ENCODE data around the gene CLSTN1. TPM values are rescaled to one million over a fixed set of nuclear protein-coding genes. Genes with fewer than 3 reads are reported as not detected.
"Not testable (repeated sequence)": the region's sequence is repeated elsewhere in the genome, so short reads cannot be mapped to it uniquely, and the experiment has no call there.

CLSTN1 gene
- total RNA-seq, 1 donor from 2014 or later, result 48.0 TPM

DNA sequence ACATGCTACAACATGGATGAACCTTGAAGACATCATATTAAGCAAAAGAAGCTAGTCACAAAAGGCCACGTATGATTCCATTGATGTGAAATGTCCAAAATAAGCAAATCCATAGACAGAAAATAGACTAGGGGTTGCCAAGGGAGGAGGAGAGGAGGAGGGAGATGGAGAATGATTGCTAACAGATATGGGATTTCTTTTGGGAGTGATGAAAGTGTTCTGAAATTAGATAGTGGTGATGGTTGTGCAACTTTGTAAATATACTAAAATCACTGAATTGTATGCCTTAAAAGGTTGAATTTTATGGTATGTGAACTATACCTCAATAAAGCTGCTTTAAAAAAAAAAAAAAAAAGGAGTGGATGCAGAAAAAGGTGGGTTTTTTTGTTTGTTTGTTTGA is 7.6 kb downstream of the CLSTN1 start:
- peaks cover 8% of the 10 kb centered on the region for H3K36me3 Mint-ChIP-seq (ENCODE audit: low read depth)
- H3K4me1 Mint-ChIP-seq (ENCODE audit: low read depth), result peaks cover 6% of the 10 kb centered on the region
- no peaks in the 10 kb centered on the region for H3K27me3 Mint-ChIP-seq (ENCODE audit: insufficient read depth)
- no peak for DNase-seq (ENCODE audit: low spot score)
- intact Hi-C loops (cut with micrococcal nuclease), result no loop called here
- H3K9me3 Mint-ChIP-seq, result no peaks in the 10 kb centered on the region
- H3K4me3 Mint-ChIP-seq, result no peak overlapping the region
- H3K27ac Mint-ChIP-seq, result no peak overlapping the region

DNA sequence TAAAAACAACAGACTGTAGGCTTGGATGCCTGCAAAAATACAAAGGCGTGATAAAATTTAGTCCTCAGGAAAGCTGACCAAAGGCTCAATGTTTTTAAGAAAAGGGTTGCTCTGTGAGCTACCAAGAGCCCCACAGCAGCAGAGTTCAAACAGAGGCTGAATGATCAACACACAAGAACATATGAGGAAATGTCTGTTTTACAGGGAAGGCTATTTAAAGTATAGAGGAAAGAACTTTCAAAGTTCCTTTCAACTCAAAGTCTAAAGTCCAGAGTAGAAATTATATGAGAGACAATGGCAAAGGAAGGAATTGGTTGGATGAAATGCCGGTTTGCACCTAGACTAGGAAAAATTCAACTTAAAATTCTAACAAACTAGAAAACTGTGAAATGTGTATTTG is 8.6 kb downstream of the CLSTN1 start:
- Mint-ChIP-seq H3K36me3 (ENCODE audit: low read depth) (peaks cover 6% of the 10 kb centered on the region), H3K9me3 (no peaks in the 10 kb centered on the region), H3K27me3 (ENCODE audit: insufficient read depth) (no peaks in the 10 kb centered on the region), H3K27ac (no peak overlapping the region), H3K4me1 (ENCODE audit: low read depth) (peaks cover 5% of the 10 kb centered on the region), H3K4me3 (no peak overlapping the region)
- no peak for DNase-seq (ENCODE audit: low spot score)
- intact Hi-C loops (cut with micrococcal nuclease), result no loop called here

DNA sequence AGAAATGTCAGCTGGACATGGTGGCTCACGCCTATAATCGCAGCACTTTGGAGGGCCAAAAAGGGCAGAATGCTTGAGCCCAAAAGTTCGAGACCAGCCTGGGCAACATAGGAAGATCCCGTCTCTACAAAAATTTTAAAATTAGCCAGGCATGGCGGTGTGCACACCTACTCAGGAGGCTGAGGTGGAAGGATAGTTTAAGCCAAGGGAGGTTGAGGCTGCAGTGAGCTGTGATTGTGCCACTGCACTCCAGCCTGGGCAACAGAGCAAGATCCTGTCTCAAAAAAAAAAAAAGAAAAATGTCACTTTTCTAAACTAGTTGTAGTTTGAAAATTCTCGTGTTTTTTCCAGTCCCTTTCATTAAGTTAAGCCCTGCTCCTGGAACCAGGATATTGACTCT is 9.1 kb downstream of the CLSTN1 start:
- Mint-ChIP-seq H3K36me3 (ENCODE audit: low read depth) (peaks cover 6% of the 10 kb centered on the region), H3K9me3 (no peaks in the 10 kb centered on the region), H3K27me3 (ENCODE audit: insufficient read depth) (no peaks in the 10 kb centered on the region), H3K27ac (no peak overlapping the region), H3K4me3 (no peak overlapping the region), H3K4me1 (ENCODE audit: low read depth) (peaks cover 5% of the 10 kb centered on the region)
- intact Hi-C loops (cut with micrococcal nuclease), result no loop called here
- DNase-seq (ENCODE audit: low spot score), result no peak

DNA sequence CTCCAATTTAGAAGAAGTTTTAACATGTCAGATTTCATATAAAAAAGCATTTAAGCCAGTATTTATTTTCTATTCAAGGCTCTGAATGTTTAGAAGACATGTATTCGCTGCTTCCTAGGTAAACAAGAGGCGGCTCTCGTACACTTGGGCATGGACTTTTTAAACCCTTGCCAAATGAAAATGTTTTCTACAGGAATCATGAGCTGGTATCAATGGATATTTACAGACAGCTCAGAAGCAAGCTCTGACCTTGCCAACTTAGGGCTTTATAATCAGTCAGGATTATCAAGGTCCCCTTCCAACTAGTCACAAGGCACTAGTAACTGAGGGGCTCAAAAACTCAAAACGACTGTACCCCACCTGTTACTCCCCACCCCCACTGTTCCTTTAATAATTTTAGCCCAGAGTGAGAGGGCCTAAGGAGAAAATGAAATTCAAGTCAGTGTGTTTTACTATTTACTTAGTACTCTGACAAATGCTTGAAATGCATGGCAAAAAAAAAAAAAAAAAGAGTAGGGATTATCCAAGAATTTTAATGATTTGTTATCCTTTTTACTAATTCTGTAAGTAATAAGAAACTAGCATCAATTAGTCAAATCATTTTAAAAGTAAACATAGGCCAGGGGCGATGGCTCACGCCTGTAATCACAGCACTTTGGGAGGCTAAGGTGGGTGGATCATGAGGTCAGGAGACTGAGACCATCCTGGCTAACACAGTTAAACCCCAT is 12.4 kb downstream of the CLSTN1 start:
- Mint-ChIP-seq H3K27ac (no peak overlapping the region), H3K36me3 (ENCODE audit: low read depth) (peaks cover 6% of the 10 kb centered on the region), H3K9me3 (no peaks in the 10 kb centered on the region), H3K4me3 (no peak overlapping the region), H3K27me3 (ENCODE audit: insufficient read depth) (no peaks in the 10 kb centered on the region), H3K4me1 (ENCODE audit: low read depth) (peaks cover 16% of the 10 kb centered on the region)
- intact Hi-C loops (cut with micrococcal nuclease), result no loop called here
- DNase-seq (ENCODE audit: low spot score), result no peak

GRCh38 chr1:9809100-9809510 is 14.7 kb downstream of the CLSTN1 start:
- H3K4me3 Mint-ChIP-seq, result no peak overlapping the region
- H3K27me3 Mint-ChIP-seq (ENCODE audit: insufficient read depth), result no peaks in the 10 kb centered on the region
- peaks cover 25% of the 10 kb centered on the region for H3K4me1 Mint-ChIP-seq (ENCODE audit: low read depth)
- H3K9me3 Mint-ChIP-seq, result no peaks in the 10 kb centered on the region
- no peak for DNase-seq (ENCODE audit: low spot score)
- H3K27ac Mint-ChIP-seq, result no peak overlapping the region
- peaks cover 1% of the 10 kb centered on the region for H3K36me3 Mint-ChIP-seq (ENCODE audit: low read depth)
- intact Hi-C loops (cut with micrococcal nuclease), result no loop called here

- peaks cover 25% of the 10 kb centered on the region for H3K4me1 Mint-ChIP-seq (ENCODE audit: low read depth)
- H3K9me3 Mint-ChIP-seq, result no peaks in the 10 kb centered on the region
- no peaks in the 10 kb centered on the region for H3K27me3 Mint-ChIP-seq (ENCODE audit: insufficient read depth)
- no peak overlapping the region for H3K4me3 Mint-ChIP-seq
- no peak for DNase-seq (ENCODE audit: low spot score)
- H3K36me3 Mint-ChIP-seq (ENCODE audit: low read depth), result peaks cover 1% of the 10 kb centered on the region
- no peak overlapping the region for H3K27ac Mint-ChIP-seq
- intact Hi-C loops (cut with micrococcal nuclease), result no loop called here
Measured at GRCh38 chr1:9808459-9808858, 15.3 kb downstream of the CLSTN1 start.

- no peak overlapping the region for H3K27ac Mint-ChIP-seq
- peaks cover 25% of the 10 kb centered on the region for H3K4me1 Mint-ChIP-seq (ENCODE audit: low read depth)
- no peaks in the 10 kb centered on the region for H3K27me3 Mint-ChIP-seq (ENCODE audit: insufficient read depth)
- no peak for DNase-seq (ENCODE audit: low spot score)
- peaks cover 1% of the 10 kb centered on the region for H3K36me3 Mint-ChIP-seq (ENCODE audit: low read depth)
- H3K9me3 Mint-ChIP-seq, result no peaks in the 10 kb centered on the region
- H3K4me3 Mint-ChIP-seq, result no peak overlapping the region
- intact Hi-C loops (cut with micrococcal nuclease), result no loop called here
Measured at GRCh38 chr1:9807541-9807940, 16.2 kb downstream of the CLSTN1 start.

DNA sequence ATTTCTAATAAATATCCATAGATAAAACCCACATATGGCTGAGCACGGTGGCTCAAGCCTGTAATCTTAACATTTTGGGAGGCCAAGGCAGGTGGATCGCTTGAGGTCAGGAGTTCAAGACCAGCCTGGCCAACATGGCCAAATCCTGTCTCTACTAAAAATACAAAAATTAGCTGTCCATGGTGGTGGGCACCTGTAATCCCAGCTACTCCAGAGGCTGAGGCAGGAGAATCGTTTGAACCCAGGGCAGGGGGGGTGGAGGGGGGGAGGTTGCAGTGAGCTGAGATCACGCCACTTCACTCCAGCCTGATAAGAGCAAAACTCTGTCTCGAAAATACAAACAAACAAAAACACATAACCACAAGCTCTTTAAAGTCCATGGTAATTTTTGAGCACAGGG is 17.8 kb downstream of the CLSTN1 start:
- DNase-seq (ENCODE audit: low spot score); H3K27ac Mint-ChIP-seq; intact Hi-C loops (cut with micrococcal nuclease); H3K27me3 Mint-ChIP-seq (ENCODE audit: insufficient read depth); H3K4me3 Mint-ChIP-seq; H3K9me3 Mint-ChIP-seq; H3K36me3 Mint-ChIP-seq (ENCODE audit: low read depth): not testable (repeated sequence)
- H3K4me1 Mint-ChIP-seq (ENCODE audit: low read depth), result peaks cover 25% of the 10 kb centered on the region

DNA sequence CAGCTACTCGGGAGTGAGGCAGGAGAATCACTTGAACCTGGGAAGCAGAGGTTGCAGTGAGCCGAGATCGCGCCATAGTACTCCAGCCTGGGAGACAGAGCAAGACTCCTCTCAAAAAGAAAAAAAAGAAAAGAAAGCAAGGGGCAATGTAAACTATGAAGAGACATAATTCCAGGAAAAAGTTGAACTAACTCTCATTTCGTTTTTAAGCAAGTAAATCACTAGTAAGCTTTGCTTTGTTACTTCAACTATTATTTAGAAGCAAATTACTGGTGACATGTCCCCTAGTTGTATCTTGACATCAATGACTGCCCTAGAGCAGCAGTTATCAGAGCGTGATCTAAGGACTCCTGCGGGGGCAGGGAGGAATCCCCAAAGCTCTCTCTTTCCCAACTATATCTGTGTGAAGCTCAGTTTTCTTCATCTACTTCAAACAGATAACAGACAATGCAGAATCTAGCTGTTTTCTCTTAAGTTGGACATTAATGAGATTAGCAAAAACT is 18.7 kb downstream of the CLSTN1 start:
- H3K27ac Mint-ChIP-seq, result no peak overlapping the region
- no peaks in the 10 kb centered on the region for H3K27me3 Mint-ChIP-seq (ENCODE audit: insufficient read depth)
- no peak for DNase-seq (ENCODE audit: low spot score)
- no peak overlapping the region for H3K4me3 Mint-ChIP-seq
- peaks cover 24% of the 10 kb centered on the region for H3K4me1 Mint-ChIP-seq (ENCODE audit: low read depth)
- intact Hi-C loops (cut with micrococcal nuclease), result no loop called here
- H3K9me3 Mint-ChIP-seq, result no peaks in the 10 kb centered on the region
- peaks cover 1% of the 10 kb centered on the region for H3K36me3 Mint-ChIP-seq (ENCODE audit: low read depth)

GRCh38 chr1:9803003-9803918 is 20.5 kb downstream of the CLSTN1 start:
- intact Hi-C loops (cut with micrococcal nuclease); H3K27ac Mint-ChIP-seq; H3K9me3 Mint-ChIP-seq; DNase-seq (ENCODE audit: low spot score); H3K27me3 Mint-ChIP-seq (ENCODE audit: insufficient read depth); H3K4me3 Mint-ChIP-seq; H3K36me3 Mint-ChIP-seq (ENCODE audit: low read depth): not testable (repeated sequence)
- peaks cover 32% of the 10 kb centered on the region for H3K4me1 Mint-ChIP-seq (ENCODE audit: low read depth)

GRCh38 chr1:9801909-9802308 is 21.9 kb downstream of the CLSTN1 start:
- Mint-ChIP-seq H3K36me3 (ENCODE audit: low read depth) (peaks cover 2% of the 10 kb centered on the region), H3K4me1 (ENCODE audit: low read depth) (peaks cover 38% of the 10 kb centered on the region), H3K27ac (no peak overlapping the region), H3K4me3 (no peak overlapping the region), H3K27me3 (ENCODE audit: insufficient read depth) (no peaks in the 10 kb centered on the region), H3K9me3 (no peaks in the 10 kb centered on the region)
- DNase-seq (ENCODE audit: low spot score), result no peak
- intact Hi-C loops (cut with micrococcal nuclease), result no loop called here

DNA sequence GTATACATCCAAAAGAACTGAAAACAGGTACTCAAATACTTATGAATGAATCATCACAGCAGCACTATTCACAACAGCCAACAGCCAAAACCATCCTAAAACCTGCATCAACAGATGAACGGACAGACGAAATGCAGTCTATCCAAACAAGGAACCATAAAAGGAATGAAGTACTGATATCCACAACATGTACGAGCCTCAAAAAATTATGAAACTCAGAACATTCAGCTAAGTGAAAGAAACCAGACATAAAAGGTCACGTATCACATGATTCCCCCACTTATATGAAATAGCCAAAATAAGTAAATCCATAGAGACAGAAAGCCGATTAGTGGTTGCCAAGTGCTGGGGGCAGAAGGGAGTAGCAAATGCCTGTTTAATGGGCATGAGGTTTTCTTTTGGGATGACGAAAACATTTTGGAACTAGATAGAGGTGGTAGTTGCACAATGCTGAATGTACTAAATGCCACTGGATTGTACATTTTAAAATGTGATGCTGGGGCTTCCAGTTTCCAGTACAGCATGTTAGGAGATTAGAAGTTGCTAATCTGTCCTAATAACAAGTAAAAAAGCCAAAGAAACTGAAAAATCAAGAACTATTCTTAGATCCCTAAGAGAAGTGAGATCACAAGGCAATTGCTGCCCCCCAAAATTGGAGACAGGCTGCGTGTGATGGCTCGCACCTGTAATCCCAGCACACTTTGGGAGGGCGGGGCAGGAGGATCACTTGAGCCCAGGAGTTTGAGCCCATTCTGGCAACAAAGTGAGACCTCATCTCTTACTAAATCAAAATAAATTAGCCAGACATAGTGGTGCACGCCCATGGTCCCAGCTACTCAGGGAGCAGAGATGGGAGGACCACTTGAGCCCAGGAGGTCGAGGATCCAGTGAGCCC is 25.3 kb downstream of the CLSTN1 start:
- intact Hi-C loops (cut with micrococcal nuclease), result no loop called here
- Mint-ChIP-seq H3K4me1 (ENCODE audit: low read depth) (peaks cover 33% of the 10 kb centered on the region), H3K4me3 (no peak overlapping the region), H3K27me3 (ENCODE audit: insufficient read depth) (no peaks in the 10 kb centered on the region), H3K27ac (no peak overlapping the region), H3K9me3 (no peaks in the 10 kb centered on the region), H3K36me3 (ENCODE audit: low read depth) (peaks cover 2% of the 10 kb centered on the region)
- DNase-seq (ENCODE audit: low spot score), result no peak

Measured in activated T-helper 1 cell treated with anti-CD3 and anti-CD28 coated beads, Interleukin-12 subunit alpha, Interleukin-12 subunit beta, Interleukin-2, Interleukin-4 antibody, amounts not matched to agents 30 ng/mL and 10 ng/mL and 1 ng/mL, durations not matched to agents 14 hours and 24 hours and 36 hours (primary cell).